IMR-90 (cell line): ENCODE results near the gene C3orf22. TPM values are rescaled to one million over a fixed set of nuclear protein-coding genes. Genes with fewer than 3 reads are reported as not detected.

ENCODE experiments used
- ATAC-seq: fragments of 200-7000 bp; cut with Tn5 transposase; 2 replicates; pipeline ENCODE4 v1.9.1; 2020; ENCODE audit warnings: low read depth, mild to moderate bottlenecking, moderate library complexity
- BruUV-seq: library from RNA; stranded (reverse); fragments of 400-500 nt; replicated peaks from 2 replicates; lab custom pipeline; 2021; lab: Mats Ljungman, UMichigan
- CTCF ChIA-PET: fragments of 300-600 bp; formaldehyde crosslinking; extraction: SDS; loops from one replicate; lab custom pipeline; 2021; ENCODE audit warnings: antibody characterized with exemption; lab: Yijun Ruan, JAX
- POLR2A ChIA-PET: fragments of 300-600 bp; sonication (Branson Sonifier 250); formaldehyde crosslinking; loops from one replicate; lab custom pipeline; 2022; ENCODE audit warnings: antibody characterized with exemption; ENCODE audit not compliant: unreplicated experiment; lab: Charles Lee
- DNase-seq: peaks from one replicate; pipeline ENCODE4 v3.0.0; 2013
- H2AFZ ChIP-seq: replicated peaks from 2 replicates; pipeline ENCODE3; 2013; ENCODE audit warnings: low read length, mild to moderate bottlenecking; ENCODE audit not compliant: poor library complexity
- H2AK5ac ChIP-seq: 2 replicates; pipeline ENCODE4 v1.6.1; 2013; ENCODE audit warnings: low read depth, low read length, inconsistent platforms
- H2AK9ac ChIP-seq: replicated peaks from 2 replicates; pipeline ENCODE3; 2013; ENCODE audit warnings: mild to moderate bottlenecking, low read depth, low read length, moderate library complexity; ENCODE audit not compliant: poor library complexity
- H2BK120ac ChIP-seq: 2 replicates; pipeline ENCODE4 v1.6.1; 2013; ENCODE audit warnings: low read depth, low read length, inconsistent platforms
- H2BK15ac ChIP-seq: 3 replicates; pipeline ENCODE4 v1.6.1; 2013; ENCODE audit warnings: low read depth, low read length, inconsistent platforms
- H2BK20ac ChIP-seq: 2 replicates; pipeline ENCODE4 v1.6.1; 2013; ENCODE audit warnings: low read depth, mild to moderate bottlenecking, inconsistent platforms, low read length, moderate library complexity
- H2BK5ac ChIP-seq: 2 replicates; pipeline ENCODE4 v1.6.1; 2013; ENCODE audit warnings: mild to moderate bottlenecking, low read depth, low read length, inconsistent platforms; ENCODE audit not compliant: poor library complexity, severe bottlenecking
- H3K14ac ChIP-seq: replicated peaks from 2 replicates; pipeline ENCODE4 v1.6.1; 2013; ENCODE audit warnings: low read depth, low read length, inconsistent platforms
- H3K18ac ChIP-seq: 2 replicates; pipeline ENCODE4 v1.6.1; 2013; ENCODE audit warnings: low read depth, low read length, control low read depth
- H3K23ac ChIP-seq: 2 replicates; pipeline ENCODE4 v1.6.1; 2013; ENCODE audit warnings: low read depth, low read length, inconsistent platforms
- H3K27ac ChIP-seq: 2 replicates; pipeline ENCODE4 v1.5.1; 2013; ENCODE audit warnings: mild to moderate bottlenecking, control low read depth, low read length; ENCODE audit not compliant: insufficient read depth
- H3K27me3 ChIP-seq: 2 replicates; pipeline ENCODE4 v1.6.1; 2013; ENCODE audit warnings: low read length; ENCODE audit not compliant: control insufficient read depth, insufficient read depth
- H3K36me3 ChIP-seq: 2 replicates; pipeline ENCODE4 v1.6.1; 2013; ENCODE audit warnings: low read length, mixed read lengths; ENCODE audit not compliant: control insufficient read depth, insufficient read depth
- H3K4ac ChIP-seq: 2 replicates; pipeline ENCODE4 v1.6.1; 2013; ENCODE audit warnings: low read depth, low read length, inconsistent platforms
- H3K4me1 ChIP-seq: 2 replicates; pipeline ENCODE4 v1.6.1; 2013; ENCODE audit warnings: low read length, mixed read lengths; ENCODE audit not compliant: control insufficient read depth, insufficient read depth
- H3K4me2 ChIP-seq: 2 replicates; pipeline ENCODE4 v1.6.1; 2013; ENCODE audit warnings: low read depth, mild to moderate bottlenecking, control low read depth, low read length, moderate library complexity
- H3K4me3 ChIP-seq: 2 replicates; pipeline ENCODE4 v1.5.1; 2013; ENCODE audit warnings: low read depth, mild to moderate bottlenecking, control low read depth, low read length, moderate library complexity; ENCODE audit not compliant: insufficient read depth
- H3K56ac ChIP-seq: 2 replicates; pipeline ENCODE4 v1.6.1; 2013; ENCODE audit warnings: low read length, inconsistent platforms; ENCODE audit not compliant: insufficient read depth; ENCODE audit errors: extremely low read depth
- H3K79me1 ChIP-seq, 2 experiments: 2 replicates each; pipeline ENCODE4 v1.6.1; 2013; ENCODE audit warnings: low read length in 2 of 2, inconsistent platforms in 1 of 2, low read depth in 1 of 2
- H3K9ac ChIP-seq: 2 replicates; pipeline ENCODE4 v1.6.1; 2013; ENCODE audit warnings: low read depth, low read length, control low read depth
- H3K9me1 ChIP-seq: 2 replicates; pipeline ENCODE4 v1.6.1; 2013; ENCODE audit warnings: low read length, inconsistent platforms; ENCODE audit not compliant: insufficient read depth
- H3K9me3 ChIP-seq: 2 replicates; pipeline ENCODE4 v1.6.1; 2013; ENCODE audit warnings: low read length; ENCODE audit not compliant: control insufficient read depth, insufficient read depth
- H4K20me1 ChIP-seq: 2 replicates; pipeline ENCODE4 v1.6.1; 2013; ENCODE audit warnings: low read length, inconsistent platforms; ENCODE audit not compliant: insufficient read depth
- H4K5ac ChIP-seq: 2 replicates; pipeline ENCODE4 v1.6.1; 2013; ENCODE audit warnings: mild to moderate bottlenecking, low read depth, low read length, control low read depth
- H4K8ac ChIP-seq, 2 experiments: 2 replicates each; pipeline ENCODE4 v1.6.1; 2013; ENCODE audit warnings: low read depth in 2 of 2, low read length in 2 of 2, control low read depth in 1 of 2, inconsistent platforms in 1 of 2
- H4K91ac ChIP-seq: 2 replicates; pipeline ENCODE4 v1.6.1; 2013; ENCODE audit warnings: low read depth, low read length, inconsistent platforms; ENCODE audit not compliant: insufficient read depth
- BHLHE40 ChIP-seq: fragments of 150-350 bp; IDR thresholded peaks from 2 replicates; pipeline ENCODE4 v1.6.1; 2016; ENCODE audit warnings: mild to moderate bottlenecking, low read depth, low read length
- CEBPB ChIP-seq: IDR thresholded peaks from 2 replicates; pipeline ENCODE4 v1.6.1; 2012; ENCODE audit warnings: low read depth, low read length, improper control_type of control experiment
- ELK1 ChIP-seq: fragments of 150-350 bp; IDR thresholded peaks from 2 replicates; pipeline ENCODE4 v1.6.1; 2016; ENCODE audit warnings: low read depth, mild to moderate bottlenecking, low read length, moderate library complexity, borderline replicate concordance
- MAZ ChIP-seq: IDR thresholded peaks from 2 replicates; pipeline ENCODE4 v1.6.1; 2012; ENCODE audit warnings: low read depth, mild to moderate bottlenecking, low read length, improper control_type of control experiment, moderate library complexity, borderline replicate concordance
- MXI1 ChIP-seq: IDR thresholded peaks from 2 replicates; pipeline ENCODE4 v1.6.1; 2012; ENCODE audit warnings: low read depth, mild to moderate bottlenecking, low read length, moderate library complexity, borderline replicate concordance
- NFE2L2 ChIP-seq: fragments of 150-350 bp; IDR thresholded peaks from 2 replicates; pipeline ENCODE4 v1.6.1; 2016; ENCODE audit warnings: low read depth, mild to moderate bottlenecking, low read length
- RAD21 ChIP-seq: IDR thresholded peaks from 2 replicates; pipeline ENCODE4 v1.6.1; 2012; ENCODE audit warnings: low read length, improper control_type of control experiment
- SMC3 ChIP-seq: fragments of 150-350 bp; IDR thresholded peaks from 2 replicates; pipeline ENCODE4 v1.6.1; 2016; ENCODE audit warnings: low read depth, mild to moderate bottlenecking, antibody characterized with exemption, low read length, moderate library complexity
- USF2 ChIP-seq: fragments of 150-350 bp; IDR thresholded peaks from 2 replicates; pipeline ENCODE4 v1.6.1; 2017; ENCODE audit warnings: mild to moderate bottlenecking, antibody characterized with exemption, low read length, low read depth
- WGBS, 2 experiments: methylation state at CpG; one replicate each; pipeline versions ENCODE4 v1.1.5 to v1.1.7; 2013; ENCODE audit warnings: missing lambda C conversion rate in 2 of 2; ENCODE audit not compliant: insufficient read length in 1 of 2; ENCODE audit errors: extremely low coverage in 2 of 2; 5-methylcytosine and 5-hydroxymethylcytosine counted together
- dilution Hi-C: fragments of 300-500 bp; cut with HindIII; formaldehyde crosslinking; loops from one replicate; pipeline ENCODE4 v1.14.3; 2018; ENCODE audit warnings: low sequenced_read_pairs; ENCODE audit not compliant: unreplicated experiment
- in situ Hi-C: fragments of 300-500 bp; cut with MboI; formaldehyde crosslinking; loops from 3 replicates; pipeline ENCODE4 v1.14.3; 2019; ENCODE audit warnings: low sequenced_read_pairs, inconsistent platforms, mixed read lengths
- intact Hi-C: fragments of 100-400 bp; cut with micrococcal nuclease; formaldehyde crosslinking; loops from 2 replicates; pipeline ENCODE4 v1.10.0; 2022
- polyA plus RNA-seq, 3 experiments: library from polyadenylated mRNA; depleted of rRNA; stranded (reverse); fragments of >200 nt; gene quantifications; 2 replicates each; pipeline ENCODE4 v1.2.3, GENCODE V29; 2012; ENCODE audit warnings: low replicate concordance in 1 of 3
- total RNA-seq: library from RNA; depleted of rRNA; stranded (reverse); fragments of >200 nt; gene quantifications from 2 replicates; pipeline ENCODE4 v1.2.3, GENCODE V29; 2012

The C3orf22 gene
- total and polyA plus RNA-seq, 2 of the 4 experiments (the other 2 are of a cell fraction): not detected

GRCh38 chr3:126551839-126552687 lies 6.7 kb downstream of the C3orf22 start (continued):
- TF ChIP-seq MAZ: no peak

- H3K4ac ChIP-seq: no peak overlapping the region
- H3K79me1 ChIP-seq: no peaks in the 10 kb centered on the region
- no peaks in the 10 kb centered on the region for H3K9me1 ChIP-seq
- H2BK20ac ChIP-seq: no peak overlapping the region
- no peak overlapping the region for H4K5ac ChIP-seq
- H2BK120ac ChIP-seq: no peak overlapping the region
- intact Hi-C loops (no loop called here), in situ Hi-C loops (no loop called here), dilution Hi-C loops (no loop called here)
- H2BK15ac ChIP-seq: no peak overlapping the region
- no peak overlapping the region for H3K14ac ChIP-seq
- no peaks in the 10 kb centered on the region for H3K4me1 ChIP-seq
- no peak overlapping the region for H2AFZ ChIP-seq
- H3K23ac ChIP-seq: no peak overlapping the region
- H3K27ac ChIP-seq: no peak overlapping the region
- TF ChIP-seq RAD21: no peak
- TF ChIP-seq ELK1: no peak
- TF ChIP-seq SMC3: no peak
- TF ChIP-seq MAZ: no peak
- TF ChIP-seq MXI1: no peak
- TF ChIP-seq CEBPB: no peak
- no peak for TF ChIP-seq NFE2L2
- TF ChIP-seq BHLHE40: no peak
- no peak for TF ChIP-seq USF2
- no TSS peak for BruUV-seq
- POLR2A ChIA-PET: no interaction called here
- H2AK9ac ChIP-seq: peak overlapping the region; percentile 55
- H3K27me3 ChIP-seq: peaks cover 30% of the 10 kb centered on the region
- H3K4me3 ChIP-seq: no peak overlapping the region
- H4K20me1 ChIP-seq: no peaks in the 10 kb centered on the region
- H2AK5ac ChIP-seq: no peak overlapping the region
- no peak overlapping the region for H2BK5ac ChIP-seq
- CTCF ChIA-PET: no interaction called here
- WGBS, 2 experiments: 29% methylated on average over 1 of the region's 13 CpGs; no CpG with 5 or more reads in 1 of the 2 experiments
- no peak overlapping the region for H3K56ac ChIP-seq
- H3K9ac ChIP-seq: no peak overlapping the region
- no peak overlapping the region for H4K8ac ChIP-seq
- DNase-seq (no peak), ATAC-seq (no peak)
- H3K18ac ChIP-seq: no peak overlapping the region
- no peaks in the 10 kb centered on the region for H3K9me3 ChIP-seq
- H3K36me3 ChIP-seq: no peaks in the 10 kb centered on the region
- H3K4me2 ChIP-seq: no peak overlapping the region
- no peak overlapping the region for H4K91ac ChIP-seq
Observed at GRCh38 chr3:126551121-126551838, 7.5 kb downstream of the C3orf22 start.
